Kidney tubule cell (primary cell): Measurements from ENCODE around the gene HNF4A.

Experiments used
- DNase-seq: peaks from one replicate; pipeline ENCODE4 v3.0.0-alpha.2; 2018; ENCODE audit warnings: low spot score

The HNF4A gene

GRCh38 chr20:44392776-44393607 lies 37.5 kb downstream of the HNF4A start:
- DNase-seq: no peak

- no peak for DNase-seq
Measured at GRCh38 chr20:44393608-44394451, 38.3 kb downstream of the HNF4A start.

GRCh38 chr20:44394452-44394701 lies 38.9 kb downstream of the HNF4A start:
- no peak for DNase-seq

GRCh38 chr20:44394702-44395460 lies 39.4 kb downstream of the HNF4A start:
- DNase-seq: no peak

GRCh38 chr20:44395461-44396340 lies 40.2 kb downstream of the HNF4A start:
- no peak for DNase-seq

- DNase-seq: no peak
Measured at GRCh38 chr20:44396369-44397130, 41.1 kb downstream of the HNF4A start.

- DNase-seq: peak; percentile 10
Measured at GRCh38 chr20:44398335-44398734, 42.8 kb downstream of the HNF4A start.

- no peak for DNase-seq
Measured at GRCh38 chr20:44399446-44399845, 43.9 kb downstream of the HNF4A start.

- DNase-seq: no peak
Measured at GRCh38 chr20:44400671-44400969, 45.1 kb downstream of the HNF4A start.

- DNase-seq: no peak
Measured at GRCh38 chr20:44400970-44401769, 45.7 kb downstream of the HNF4A start.

GRCh38 chr20:44401770-44402390 lies 46.4 kb downstream of the HNF4A start:
- no peak for DNase-seq

- peak; percentile 67 for DNase-seq
Measured at GRCh38 chr20:44402391-44403193, 47.1 kb downstream of the HNF4A start.

GRCh38 chr20:44403194-44404112 lies 48.0 kb downstream of the HNF4A start:
- no peak for DNase-seq

- DNase-seq: no peak
Measured at GRCh38 chr20:44404204-44405181, 49.0 kb downstream of the HNF4A start.

- DNase-seq: no peak
Measured at GRCh38 chr20:44405257-44405656, 49.8 kb downstream of the HNF4A start.

- no peak for DNase-seq
Measured at GRCh38 chr20:44405785-44406571, 50.5 kb downstream of the HNF4A start.
